ENCODE data around the gene LGALS7. TPM values are rescaled to one million over a fixed set of nuclear protein-coding genes. Genes with fewer than 3 reads are reported as not detected.

Gene LGALS7

Small RNAs within 50 kb of the gene (small RNA-seq; reads per million reads assigned to genes)
- gene RNU6-140P (ENCODE audit: insufficient read depth) = not detected
